Stimulated activated CD8-positive, alpha-beta memory T cell treated with anti-CD3 and anti-CD28 coated beads, Interleukin-15, amount 100 ng/mL, for 1 hour (primary cell): Measurements from ENCODE around the gene ZNF74.
A peak's percentile ranks its signal among the peaks of the same experiment; 100 is the strongest.
"Not testable (repeated sequence)": the region's sequence is repeated elsewhere in the genome, so short reads cannot be mapped to it uniquely, and the experiment has no call there.

Source experiments
- DNase-seq: peaks from one replicate; pipeline ENCODE4 v3.0.0-alpha.2; 2020; ENCODE audit warnings: low read depth

ZNF74 gene

DNA sequence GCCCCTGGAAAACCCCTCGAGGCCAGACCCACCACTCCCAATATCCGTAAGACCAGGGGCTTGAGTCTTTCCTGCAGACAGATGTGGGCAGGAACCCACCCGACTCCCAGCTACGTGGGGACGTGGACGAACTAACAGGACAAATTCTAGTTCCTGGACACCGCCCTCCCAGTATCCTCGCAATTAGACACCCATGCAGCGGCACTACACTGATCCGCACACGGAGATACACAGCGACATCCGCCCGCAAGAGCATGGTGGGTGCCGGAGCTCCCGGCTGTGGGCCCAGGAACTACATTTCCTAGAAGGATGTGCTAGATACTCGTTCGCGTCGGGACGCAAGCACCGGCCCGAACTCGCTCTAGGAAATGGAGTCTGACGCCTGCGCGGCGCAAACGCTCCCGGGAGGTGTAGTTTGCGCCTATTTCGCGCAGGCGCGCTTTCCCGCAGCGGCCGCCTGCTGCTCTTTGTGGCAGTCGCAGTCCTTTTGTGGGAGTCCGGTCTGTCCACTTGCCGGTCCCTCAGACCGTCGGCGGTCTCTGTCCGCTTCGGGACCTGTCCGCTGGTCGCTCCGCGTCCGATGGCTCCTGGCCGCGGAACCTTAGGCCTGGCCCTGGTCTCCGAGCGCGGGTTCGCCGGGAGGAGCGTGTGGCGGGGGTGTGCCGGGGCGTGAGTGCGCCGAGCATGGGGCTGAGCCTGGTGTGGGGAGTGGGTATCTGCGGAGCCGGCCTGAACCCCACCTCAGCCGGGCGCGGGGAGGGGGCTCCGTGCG, at the start of gene ZNF74:
ZNF74 (plus strand) TSS at position 447 of the 772 bp plus-strand sequence. CDS start 478 bp downstream, outside the sequence.
- DNase-seq: peak; percentile 60

DNA sequence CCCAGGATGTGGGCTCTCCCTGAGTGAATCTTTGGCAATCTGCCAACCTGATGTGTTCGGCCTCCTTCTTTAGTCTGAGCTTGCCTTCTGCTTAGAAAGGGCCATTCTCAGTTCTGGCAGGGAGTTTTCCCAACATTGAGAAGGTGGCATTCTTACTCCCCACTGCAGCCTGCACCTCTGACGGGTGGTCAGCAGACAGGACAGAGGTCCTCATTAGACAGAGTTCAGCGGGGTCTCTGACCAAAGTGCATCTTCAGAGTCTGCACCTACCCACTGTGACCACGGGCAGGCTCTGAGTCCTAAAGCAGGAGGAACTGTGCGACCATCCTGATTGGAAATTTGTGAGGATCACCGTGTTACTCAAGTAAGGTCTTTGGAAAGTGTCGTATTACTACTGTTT, 47.4 kb upstream of the ZNF74 start:
- DNase-seq: not testable (repeated sequence)

DNA sequence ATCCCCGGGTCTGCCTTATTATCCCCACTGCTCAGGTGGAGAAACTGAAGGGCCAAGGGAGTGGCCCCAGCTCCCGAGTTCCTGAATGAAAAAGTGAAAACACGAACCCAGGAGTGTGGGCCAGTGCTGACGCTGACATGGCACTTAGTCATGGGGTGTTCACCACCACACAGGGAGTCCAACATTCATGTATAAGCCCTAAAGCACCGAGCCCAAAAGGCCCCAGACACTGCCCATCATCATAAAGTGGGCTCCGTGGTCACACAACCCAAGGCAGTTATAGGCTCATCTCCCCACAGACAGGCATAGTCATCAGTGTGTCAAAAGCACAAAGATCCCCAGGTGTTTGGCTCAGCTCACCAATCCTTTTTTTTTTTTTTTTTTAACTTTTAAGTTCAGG, 41.4 kb upstream of the ZNF74 start:
- not testable (repeated sequence) for DNase-seq

DNA sequence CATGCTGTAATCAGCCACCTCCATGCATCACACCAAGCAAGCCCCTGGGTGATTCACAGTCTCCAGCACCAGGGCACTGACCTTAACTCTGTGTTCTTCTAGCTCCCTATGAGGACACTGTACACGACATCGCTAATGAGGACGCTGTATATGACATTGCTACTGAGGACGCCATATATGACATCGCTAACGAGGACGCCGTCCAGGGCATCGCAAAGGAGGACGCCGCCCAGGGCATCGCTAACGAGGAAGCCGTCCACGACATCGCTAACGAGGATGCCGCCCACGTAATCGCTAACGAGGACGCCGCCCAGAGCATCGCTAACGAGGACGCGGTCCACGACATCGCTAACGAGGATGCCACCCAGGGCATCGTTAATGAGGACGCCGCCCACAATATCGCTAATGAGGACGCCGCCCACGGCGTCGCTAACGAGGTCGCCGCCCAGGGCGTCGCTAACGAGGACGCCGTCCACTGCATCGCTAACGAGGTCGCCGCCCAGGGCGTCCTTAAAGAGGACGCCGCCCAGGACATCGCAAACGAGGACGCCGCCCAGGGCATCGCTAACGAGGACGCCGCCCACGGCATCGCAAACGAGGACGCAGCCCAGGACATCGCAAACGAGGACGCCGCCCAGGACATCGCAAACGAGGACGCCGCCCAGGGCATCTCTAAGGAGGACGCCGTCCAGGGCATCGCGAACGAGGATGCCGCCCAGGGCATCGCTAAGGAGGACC, 39.5 kb upstream of the ZNF74 start:
- no peak for DNase-seq

DNA sequence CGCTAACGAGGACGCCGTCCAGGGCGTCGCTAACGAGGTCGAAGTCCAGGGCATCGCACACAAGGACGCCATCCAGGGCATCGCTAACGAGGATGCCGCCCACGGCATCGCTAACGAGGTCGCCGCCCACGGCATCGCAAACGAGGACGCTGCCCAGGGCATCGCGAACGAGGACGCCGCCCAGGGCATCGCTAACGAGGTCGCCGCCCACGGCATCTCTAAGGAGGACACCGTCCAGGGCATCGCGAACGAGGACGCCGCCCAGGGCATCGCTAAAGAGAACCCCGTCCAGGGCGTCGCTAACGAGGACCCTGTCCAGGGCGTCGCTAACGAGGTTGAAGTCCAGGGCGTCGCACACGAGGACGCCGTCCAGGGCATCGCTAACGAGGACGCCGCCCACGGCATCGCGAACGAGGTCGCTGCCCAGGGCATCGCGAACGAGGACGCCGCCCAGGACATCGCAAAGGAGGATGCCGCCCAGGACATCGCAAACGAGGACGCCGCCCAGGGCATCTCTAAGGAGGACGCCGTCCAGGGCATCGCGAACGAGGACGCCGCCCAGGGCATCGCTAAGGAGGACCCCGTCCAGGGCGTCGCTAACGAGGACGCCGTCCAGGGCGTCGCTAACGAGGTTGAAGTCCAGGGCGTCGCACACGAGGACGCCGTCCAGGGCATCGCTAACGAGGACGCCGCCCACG, 37.9 kb upstream of the ZNF74 start:
- not testable (repeated sequence) for DNase-seq

DNA sequence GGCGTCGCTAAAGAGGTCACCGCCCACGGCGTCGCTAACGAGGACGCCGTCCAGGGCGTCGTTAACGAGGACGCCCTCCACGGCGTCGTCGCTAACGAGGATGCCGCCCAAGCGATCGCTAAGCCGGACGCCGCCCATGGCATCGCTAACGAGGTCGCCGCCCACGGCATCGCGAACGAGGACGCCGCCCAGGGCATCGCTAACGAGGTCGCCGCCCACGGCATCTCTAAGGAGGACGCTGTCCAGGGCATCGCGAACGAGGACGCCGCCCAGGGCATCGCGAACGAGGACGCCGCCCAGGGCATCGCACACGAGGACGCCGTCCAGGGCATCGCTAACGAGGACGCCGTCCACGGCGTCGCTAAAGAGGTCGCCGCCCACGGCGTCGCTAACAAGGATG, 37.0 kb upstream of the ZNF74 start:
- not testable (repeated sequence) for DNase-seq

DNA sequence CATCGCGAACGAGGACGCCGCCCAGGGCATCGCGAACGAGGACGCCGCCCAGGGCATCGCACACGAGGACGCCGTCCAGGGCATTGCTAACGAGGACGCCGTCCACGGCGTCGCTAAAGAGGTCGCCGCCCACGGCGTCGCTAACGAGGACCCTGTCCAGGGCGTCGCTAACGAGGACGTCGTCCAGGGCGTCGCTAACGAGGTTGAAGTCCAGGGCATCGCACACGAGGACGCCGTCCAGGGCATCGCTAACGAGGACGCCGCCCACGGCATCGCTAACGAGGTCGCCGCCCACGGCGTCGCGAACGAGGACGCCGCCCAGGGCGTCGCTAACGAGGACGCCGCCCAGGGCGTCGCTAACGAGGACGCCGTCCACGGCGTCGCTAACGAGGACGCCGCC, 36.0 kb upstream of the ZNF74 start:
- DNase-seq: not testable (repeated sequence)

DNA sequence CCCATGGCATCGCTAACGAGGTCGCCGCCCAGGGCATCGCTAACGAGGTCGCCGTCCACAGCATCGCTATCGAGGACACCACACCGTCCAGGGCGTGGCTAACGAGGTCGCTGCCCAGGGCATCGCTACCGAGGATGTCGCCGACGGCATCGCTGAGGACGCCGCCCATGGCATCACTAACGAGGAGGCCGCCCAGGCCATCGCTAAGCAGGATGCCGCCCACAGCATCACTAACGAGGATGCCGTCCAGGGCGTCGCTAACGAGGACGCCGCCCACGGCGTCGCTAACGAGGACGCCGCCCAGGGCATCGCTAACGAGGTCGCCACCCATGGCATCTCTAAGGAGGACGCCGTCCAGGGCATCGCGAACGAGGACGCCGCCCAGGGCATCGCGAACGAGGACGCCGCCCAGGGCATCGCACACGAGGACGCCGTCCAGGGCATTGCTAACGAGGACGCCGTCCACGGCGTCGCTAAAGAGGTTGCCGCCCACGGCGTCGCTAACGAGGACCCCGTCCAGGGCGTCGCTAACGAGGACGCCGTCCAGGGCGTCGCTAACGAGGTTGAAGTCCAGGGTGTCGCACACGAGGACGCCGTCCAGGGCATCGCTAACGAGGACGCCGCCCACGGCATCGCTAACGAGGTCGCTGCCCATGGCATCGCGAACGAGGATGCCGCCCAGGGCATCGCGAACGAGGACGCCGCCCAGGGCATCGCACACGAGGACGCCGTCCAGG, 35.3 kb upstream of the ZNF74 start:
- DNase-seq: not testable (repeated sequence)

DNA sequence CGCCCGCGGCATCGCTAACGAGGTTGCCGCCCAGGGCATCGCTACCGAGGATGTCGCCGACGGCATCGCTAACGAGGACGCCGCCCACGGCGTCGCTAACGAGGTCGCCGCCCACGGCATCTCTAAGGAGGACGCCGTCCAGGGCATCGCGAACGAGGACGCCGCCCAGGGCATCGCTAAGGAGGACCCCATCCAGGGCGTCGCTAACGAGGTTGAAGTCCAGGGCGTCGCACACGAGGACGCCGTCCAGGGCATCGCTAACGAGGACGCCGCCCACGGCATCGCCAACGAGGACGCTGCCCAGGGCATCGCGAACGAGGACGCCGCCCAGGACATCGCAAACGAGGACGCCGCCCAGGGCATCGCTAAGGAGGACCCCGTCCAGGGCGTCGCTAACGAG, 33.7 kb upstream of the ZNF74 start:
- not testable (repeated sequence) for DNase-seq

DNA sequence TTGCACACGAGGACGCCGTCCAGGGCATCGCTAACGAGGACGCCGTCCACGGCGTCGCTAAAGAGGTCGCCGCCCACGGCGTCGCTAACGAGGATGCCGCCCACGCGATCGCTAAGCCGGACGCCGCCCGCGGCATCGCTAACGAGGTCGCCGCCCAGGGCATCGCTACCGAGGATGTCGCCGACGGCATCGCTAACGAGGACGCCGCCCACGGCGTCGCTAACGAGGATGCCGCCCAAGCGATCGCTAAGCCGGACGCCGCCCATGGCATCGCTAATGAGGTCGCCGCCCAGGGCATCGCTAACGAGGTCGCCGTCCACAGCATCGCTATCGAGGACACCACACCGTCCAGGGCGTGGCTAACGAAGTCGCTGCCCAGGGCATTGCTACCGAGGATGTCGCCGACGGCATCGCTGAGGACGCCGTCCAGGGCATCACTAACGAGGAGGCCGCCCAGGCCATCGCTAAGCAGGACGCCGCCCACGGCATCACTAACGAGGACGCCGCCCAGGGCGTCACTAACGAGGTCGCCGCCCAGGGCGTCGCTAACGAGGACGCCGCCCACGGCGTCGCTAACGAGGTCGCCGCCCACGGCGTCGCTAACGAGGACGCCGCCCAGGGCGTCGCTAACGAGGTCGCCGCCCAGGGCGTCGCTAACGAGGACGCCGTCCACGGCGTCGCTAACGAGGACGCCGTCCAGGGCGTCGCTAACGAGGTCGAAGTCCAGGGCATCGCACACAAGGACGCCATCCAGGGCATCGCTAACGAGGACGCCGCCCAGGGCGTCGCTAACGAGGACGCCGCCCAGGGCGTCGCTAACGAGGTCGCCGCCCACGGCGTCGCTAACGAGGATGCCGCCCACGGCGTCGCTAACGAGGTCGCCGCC, 32.8 kb upstream of the ZNF74 start:
- not testable (repeated sequence) for DNase-seq

DNA sequence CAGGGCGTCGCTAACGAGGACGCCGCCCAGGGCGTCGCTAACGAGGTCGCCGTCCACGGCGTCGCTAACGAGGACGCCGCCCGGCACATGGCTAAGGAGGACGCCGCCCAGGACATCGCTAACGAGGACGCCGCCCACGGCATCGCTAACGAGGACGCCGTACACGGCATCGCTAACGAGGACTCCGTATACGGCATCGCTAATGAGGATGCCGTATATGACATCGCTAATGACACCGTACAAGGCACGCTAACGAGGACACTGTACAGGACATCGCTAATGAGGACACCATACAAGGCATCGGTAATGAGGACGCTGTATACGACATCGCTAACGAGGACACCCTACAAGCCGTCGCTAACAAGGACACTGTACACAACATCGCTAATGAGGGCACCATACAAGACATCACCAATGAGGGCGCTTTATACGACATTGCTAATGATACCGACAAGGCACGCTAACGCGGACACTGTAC, 32.2 kb upstream of the ZNF74 start:
- not testable (repeated sequence) for DNase-seq

DNA sequence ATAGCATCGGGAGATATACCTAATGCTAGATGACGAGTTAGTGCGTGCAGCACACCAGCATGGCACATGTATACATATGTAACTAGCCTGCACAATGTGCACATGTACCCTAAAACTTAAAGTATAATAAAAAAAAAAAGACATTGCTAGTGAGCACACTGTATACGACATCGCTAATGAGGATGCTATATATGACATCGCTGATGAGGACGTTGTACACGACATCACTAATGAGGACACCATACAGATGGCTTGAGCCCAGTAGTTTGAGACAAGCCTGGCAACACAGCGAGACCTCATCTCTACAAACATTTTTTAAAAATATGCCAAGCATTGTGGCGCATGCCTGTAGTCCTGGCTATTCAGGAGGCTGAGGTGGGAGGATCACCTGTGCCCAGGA, 31.5 kb upstream of the ZNF74 start:
- DNase-seq: not testable (repeated sequence)

DNA sequence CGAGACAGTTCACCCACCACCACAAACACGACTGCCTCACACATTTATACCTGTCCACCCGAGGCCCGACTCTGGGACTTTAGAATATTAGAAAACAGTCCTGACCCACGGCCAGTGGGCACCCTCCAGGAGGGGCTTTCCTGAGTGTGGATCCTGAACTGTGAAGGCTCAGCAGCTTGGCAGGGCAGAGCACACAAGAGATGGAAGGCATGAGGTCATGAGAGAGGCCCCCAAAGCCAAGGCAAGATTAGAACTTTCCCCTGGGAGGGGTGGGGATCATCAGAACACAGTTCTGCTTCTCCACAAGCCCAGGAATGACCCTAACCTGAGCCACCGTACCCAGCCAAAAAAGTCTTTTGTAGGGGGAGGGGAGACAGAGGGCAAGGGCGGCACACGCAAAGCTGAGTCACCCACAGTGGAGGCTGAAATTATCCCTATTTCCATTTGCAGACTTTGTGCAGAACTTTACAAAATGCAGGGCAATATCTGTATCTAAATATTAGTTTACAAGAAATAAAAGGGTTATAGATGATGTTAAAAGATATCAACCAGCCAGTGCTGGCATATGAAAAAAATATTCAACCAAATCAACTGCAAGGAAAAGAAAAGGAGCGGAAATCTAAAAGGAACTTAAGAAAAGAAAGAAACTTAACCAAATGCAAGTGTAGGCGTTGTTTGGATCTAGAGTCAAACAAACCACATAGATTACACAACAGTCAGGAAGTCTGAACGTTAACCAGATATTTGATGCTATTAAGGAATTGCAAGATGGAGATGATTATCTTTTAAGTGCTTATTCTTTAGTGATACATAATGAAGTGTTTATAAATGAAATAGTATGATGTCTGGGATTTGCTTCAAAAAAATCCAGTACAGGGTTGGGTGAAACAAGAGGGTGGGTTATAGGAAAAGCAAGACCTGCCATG, 29.4 kb upstream of the ZNF74 start:
- DNase-seq: not testable (repeated sequence)

DNA sequence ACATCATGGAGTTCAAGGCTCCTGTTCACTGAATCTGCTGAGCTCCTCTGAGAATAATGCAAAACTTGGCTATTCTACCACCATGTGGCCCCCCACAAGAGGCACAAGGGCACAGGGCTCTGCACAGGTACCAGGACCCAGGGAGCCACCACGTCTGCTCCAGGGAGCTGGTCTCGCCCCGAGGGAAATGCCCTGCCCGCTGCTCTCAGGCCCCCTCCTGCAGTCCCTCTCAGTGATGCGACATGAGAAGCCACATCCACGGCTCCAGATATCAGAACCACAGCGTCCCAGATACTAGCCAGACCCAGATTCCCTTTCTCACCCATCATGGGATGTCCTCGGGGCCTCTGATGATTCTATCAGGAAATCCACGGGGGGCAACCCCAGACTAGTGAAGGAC, 27.1 kb upstream of the ZNF74 start:
- DNase-seq: not testable (repeated sequence)

DNA sequence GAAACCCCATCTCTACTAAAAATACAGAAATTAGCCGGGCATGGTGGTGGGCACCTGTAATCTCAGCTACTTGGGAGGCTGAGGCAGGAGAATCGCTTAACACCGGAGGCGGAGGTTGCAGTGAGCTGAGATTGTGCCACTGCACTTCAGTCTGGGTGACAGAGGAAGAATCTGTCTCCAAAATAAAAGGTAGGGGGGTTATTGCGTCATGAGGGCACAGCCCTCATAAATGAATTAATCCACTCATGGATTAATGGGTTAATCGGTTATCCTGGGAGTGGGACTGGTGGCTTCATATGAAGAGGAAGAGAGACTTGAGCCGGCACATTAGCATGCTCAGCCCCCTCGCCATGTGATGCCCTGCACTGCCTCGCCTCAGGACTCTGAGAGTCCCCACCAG, 25.1 kb upstream of the ZNF74 start:
- not testable (repeated sequence) for DNase-seq

DNA sequence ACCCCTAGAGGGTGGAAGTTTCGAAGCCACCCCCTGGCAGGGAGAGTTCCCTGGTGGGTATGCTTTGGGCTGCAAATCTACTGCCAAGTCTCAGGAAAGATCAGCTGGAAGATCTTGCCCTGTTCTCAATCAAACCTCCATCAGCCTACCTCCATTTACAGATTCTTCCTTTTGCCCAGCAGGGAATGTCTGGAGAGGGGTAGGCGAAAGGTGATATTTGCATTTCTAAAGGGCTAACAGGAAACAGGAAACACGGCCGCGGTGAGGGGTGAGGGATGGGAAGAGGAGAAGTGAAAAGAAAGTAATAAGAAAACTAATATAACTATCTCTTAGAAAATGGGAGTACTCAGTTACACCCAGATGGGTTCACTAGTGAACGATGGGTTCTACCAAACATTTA, 22.3 kb upstream of the ZNF74 start:
- not testable (repeated sequence) for DNase-seq

DNA sequence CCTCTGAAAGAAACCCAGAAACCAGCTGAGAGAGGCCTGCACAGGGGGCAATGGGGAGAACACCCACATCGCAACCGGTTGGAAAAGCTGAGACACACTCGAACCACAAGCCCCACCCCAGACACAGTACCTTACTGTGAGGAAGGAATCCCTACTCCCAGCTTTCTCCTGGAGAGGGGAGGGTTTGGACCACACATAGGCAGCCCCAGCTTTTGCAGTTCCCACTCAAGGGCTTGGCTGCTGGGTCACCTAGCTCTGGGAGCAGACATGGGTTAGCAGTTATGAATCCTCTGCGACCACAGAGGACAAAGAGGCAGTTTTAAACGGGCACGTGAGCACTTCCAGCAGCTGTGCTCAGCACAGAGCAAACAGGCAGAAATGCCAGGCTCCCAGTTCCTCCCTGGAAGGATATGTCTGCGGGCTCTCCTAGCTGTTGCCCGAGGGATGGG, 21.5 kb upstream of the ZNF74 start:
- not testable (repeated sequence) for DNase-seq

DNA sequence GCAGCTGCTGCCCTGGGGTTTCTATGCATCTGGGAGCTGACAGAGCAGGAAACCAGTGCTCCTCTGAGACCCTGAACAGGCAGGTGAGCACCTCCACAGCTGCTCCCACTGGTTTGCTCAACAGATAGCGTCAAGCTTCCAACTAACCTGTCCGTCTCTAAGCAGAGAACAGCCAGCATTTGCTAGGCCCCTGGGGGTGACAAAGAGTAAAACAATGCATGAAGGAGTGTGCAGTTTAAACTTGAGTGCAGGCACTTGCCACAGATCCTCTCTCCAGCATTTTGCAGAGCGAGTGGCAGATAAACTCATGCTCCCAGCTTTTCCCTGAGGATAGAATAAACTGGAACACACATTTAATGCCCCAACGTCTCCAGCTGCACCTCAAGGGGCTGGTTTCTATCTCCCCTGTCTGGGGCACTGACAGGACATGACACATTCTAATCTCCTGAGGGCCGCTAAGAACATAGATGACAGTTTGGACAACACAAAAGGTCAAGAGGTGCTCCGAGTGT, 20.7 kb upstream of the ZNF74 start:
- DNase-seq: not testable (repeated sequence)

DNA sequence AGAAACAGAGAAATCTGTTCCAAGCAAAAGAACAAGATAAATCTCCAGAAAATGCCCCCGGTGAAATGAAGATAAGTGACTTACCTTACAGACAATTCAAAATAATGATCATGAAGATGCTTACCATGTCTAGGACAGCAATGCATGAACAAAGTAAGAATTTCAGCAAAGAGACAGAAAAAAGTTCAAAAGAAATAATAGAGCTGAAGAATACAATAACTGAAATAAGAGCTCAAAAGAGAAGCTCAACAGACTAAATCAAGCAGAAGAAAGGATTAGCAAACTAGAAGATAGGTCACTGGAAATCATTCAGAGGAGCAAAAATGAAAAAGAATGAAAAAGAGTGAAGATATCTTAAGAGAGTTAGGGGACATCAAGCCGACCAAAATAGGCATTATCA, 19.8 kb upstream of the ZNF74 start:
- not testable (repeated sequence) for DNase-seq
